C1 segment of cervical spinal cord (tissue), 14 donors: ENCODE results near the gene APP.

Experiments
- DNase-seq, 14 donors: peaks; one replicate each; lab custom pipeline; 2025; lab: John Stamatoyannopoulos, UW

APP gene

GRCh38 chr21:25980710-25981109, 189.9 kb downstream of the APP start:
- DNase-seq: no peak

- DNase-seq: no peak
These were observed 190.5 kb downstream of the APP start for GRCh38 chr21:25979845-25980616.

- no peak for DNase-seq
These were observed 193.4 kb downstream of the APP start for GRCh38 chr21:25977068-25977611.

GRCh38 chr21:25974964-25975363, 195.6 kb downstream of the APP start:
- DNase-seq: no peak

- peak in 9 of 14 donors; percentile 34 to 66 (median 43) for DNase-seq
These were observed 200.2 kb downstream of the APP start for GRCh38 chr21:25970254-25970930.

- DNase-seq: no peak
These were observed 202.6 kb downstream of the APP start for GRCh38 chr21:25967901-25968438.

- no peak for DNase-seq
These were observed 203.2 kb downstream of the APP start for GRCh38 chr21:25967181-25967900.

GRCh38 chr21:25965951-25966707, 204.4 kb downstream of the APP start:
- DNase-seq: no peak

GRCh38 chr21:25964926-25965325, 205.6 kb downstream of the APP start:
- no peak for DNase-seq

GRCh38 chr21:25964015-25964414, 206.6 kb downstream of the APP start:
- DNase-seq: no peak

- no peak for DNase-seq
These were observed 207.4 kb downstream of the APP start for GRCh38 chr21:25963181-25963580.

- DNase-seq: no peak
These were observed 209.5 kb downstream of the APP start for GRCh38 chr21:25961042-25961441.

- no peak for DNase-seq
These were observed 210.2 kb downstream of the APP start for GRCh38 chr21:25960402-25960801.

GRCh38 chr21:25959799-25960198, 210.8 kb downstream of the APP start:
- no peak for DNase-seq

GRCh38 chr21:25956993-25957714, 213.4 kb downstream of the APP start:
- no peak for DNase-seq

GRCh38 chr21:25955646-25956045, 214.9 kb downstream of the APP start:
- no peak for DNase-seq

- no peak for DNase-seq
These were observed 216.9 kb downstream of the APP start for GRCh38 chr21:25953659-25954058.

GRCh38 chr21:25953196-25953595, 217.4 kb downstream of the APP start:
- no peak for DNase-seq

GRCh38 chr21:25952306-25952705, 218.3 kb downstream of the APP start:
- no peak for DNase-seq

GRCh38 chr21:25949701-25950100, 220.9 kb downstream of the APP start:
- DNase-seq: no peak
